DND-41 (cell line): ENCODE data around the gene TCERG1L.

Experiments
- CTCF ChIP-seq: IDR thresholded peaks from 2 replicates; pipeline ENCODE4 v1.5.1; 2012; ENCODE audit warnings: borderline replicate concordance, low read length, moderate library complexity, mild to moderate bottlenecking; ENCODE audit not compliant: poor library complexity, severe bottlenecking; ENCODE audit errors: extremely low read depth
- EZH2 ChIP-seq: IDR thresholded peaks from 3 replicates; pipeline ENCODE4 v1.6.1; 2012; ENCODE audit warnings: borderline replicate concordance, low read depth, mild to moderate bottlenecking, moderate library complexity, low read length, inconsistent platforms; ENCODE audit not compliant: severe bottlenecking

GRCh38 chr10:131264110-131264788, 47.3 kb downstream of the TCERG1L start:
- TF ChIP-seq CTCF (no peak), EZH2 (no peak)
